Fibroblast of lung (primary cell): Measurements from ENCODE around the gene NADK. TPM values are rescaled to one million over a fixed set of nuclear protein-coding genes. Genes with fewer than 3 reads are reported as not detected.

Experiments used
- DNase-seq, 2 donors: peaks; one replicate each; pipeline versions ENCODE4 v3.0.0 to v3.0.0-alpha.2; 2010; ENCODE audit warnings: low read depth in 2 of 2
- H2AFZ ChIP-seq: 2 replicates; pipeline ENCODE4 v1.5.1; 2012; ENCODE audit warnings: low read length, control low read depth, inconsistent platforms
- H3K27ac ChIP-seq: 2 replicates; pipeline ENCODE4 v1.5.1; 2011; ENCODE audit warnings: low read length, control low read depth; ENCODE audit not compliant: insufficient read depth
- H3K27me3 ChIP-seq: 2 replicates; pipeline ENCODE4 v1.5.1; 2011; ENCODE audit warnings: mild to moderate bottlenecking, low read length; ENCODE audit not compliant: control insufficient read depth, insufficient read depth
- H3K36me3 ChIP-seq: 2 replicates; pipeline ENCODE4 v1.5.1; 2011; ENCODE audit warnings: low read length; ENCODE audit not compliant: control insufficient read depth, insufficient read depth
- H3K4me1 ChIP-seq: 2 replicates; pipeline ENCODE4 v1.5.1; 2011; ENCODE audit warnings: low read length; ENCODE audit not compliant: control insufficient read depth, insufficient read depth; ENCODE audit errors: extremely low read depth
- H3K4me2 ChIP-seq: 2 replicates; pipeline ENCODE4 v1.5.1; 2011; ENCODE audit warnings: low read length, control low read depth; ENCODE audit not compliant: insufficient read depth; ENCODE audit errors: extremely low read depth
- H3K4me3 ChIP-seq, 4 experiments: fragments of 200-600 bp in 1 of 4; sonication (generic) in 1 of 4; replicated peaks in 1 of 4; 2 replicates each; pipeline ENCODE4 v1.5.1; 2011 to 2016; ENCODE audit warnings: low read length in 4 of 4, low read depth in 3 of 4, mild to moderate bottlenecking in 3 of 4, control low read depth in 2 of 4, inconsistent platforms in 1 of 4, mixed read lengths in 1 of 4; ENCODE audit not compliant: insufficient read depth in 1 of 4; ENCODE audit errors: control extremely low read depth in 1 of 4
- H3K79me2 ChIP-seq: 2 replicates; pipeline ENCODE4 v1.5.1; 2012; ENCODE audit warnings: mild to moderate bottlenecking, low read length, inconsistent platforms; ENCODE audit not compliant: control insufficient read depth, insufficient read depth
- H3K9ac ChIP-seq: 2 replicates; pipeline ENCODE4 v1.5.1; 2011; ENCODE audit warnings: mild to moderate bottlenecking, low read length, control low read depth; ENCODE audit not compliant: insufficient read depth
- H3K9me3 ChIP-seq: 2 replicates; pipeline ENCODE4 v1.5.1; 2012; ENCODE audit warnings: low read depth, low read length; ENCODE audit not compliant: control insufficient read depth, insufficient read depth
- H4K20me1 ChIP-seq: 2 replicates; pipeline ENCODE4 v1.5.1; 2011; ENCODE audit warnings: low read length; ENCODE audit not compliant: control insufficient read depth, insufficient read depth; ENCODE audit errors: extremely low read depth
- CTCF ChIP-seq, 2 donors: IDR thresholded peaks in 1 of 2; conservative IDR thresholded peaks in 1 of 2; 1 replicate in 1 of 2; 2 replicates in 1 of 2; pipeline ENCODE4 v1.5.1; 2011 to 2012; ENCODE audit warnings: low read length in 2 of 2, control low read depth in 1 of 2, inconsistent platforms in 1 of 2, low read depth in 1 of 2, mild to moderate bottlenecking in 1 of 2
- EZH2 ChIP-seq: IDR thresholded peaks from 2 replicates; pipeline ENCODE4 v1.5.1; 2012; ENCODE audit warnings: low read length, control low read depth, mild to moderate bottlenecking; ENCODE audit errors: missing control alignments
- polyA plus RNA-seq, 2 donors: library from polyadenylated mRNA; depleted of rRNA in 1 of 2; stranded (reverse) in 1 of 2; unstranded in 1 of 2; fragments of >200 nt; gene quantifications; 2 replicates each; pipeline ENCODE4 v1.2.1, GENCODE V29; 2011 to 2012; ENCODE audit warnings: missing spikeins in 1 of 2
- total RNA-seq: library from RNA; depleted of rRNA; stranded (reverse); fragments of >200 nt; gene quantifications from 2 replicates; pipeline ENCODE4 v1.2.1, GENCODE V29; 2014

Gene NADK
- total and polyA plus RNA-seq, 2 donors (not counting 1 experiment from before 2014, with no cell fraction given) = 32.7 to 35.0 TPM

GRCh38 chr1:1826356-1827088 is 48.3 kb upstream of the NADK start:
- H3K27me3 ChIP-seq = no peaks in the 10 kb centered on the region
- H2AFZ ChIP-seq = no peak overlapping the region
- H3K36me3 ChIP-seq = peaks cover 8% of the 10 kb centered on the region
- DNase-seq = peak in 1 of 2 donors; percentile 39
- H4K20me1 ChIP-seq = no peaks in the 10 kb centered on the region
- peaks cover 75% of the 10 kb centered on the region for H3K79me2 ChIP-seq
- no peaks in the 10 kb centered on the region for H3K9me3 ChIP-seq
- H3K9ac ChIP-seq = no peak overlapping the region
- peak overlapping the region; percentile 0 for H3K27ac ChIP-seq
- H3K4me3 ChIP-seq = no peak overlapping the region
- H3K4me2 ChIP-seq = no peak overlapping the region
- TF ChIP-seq CTCF (conservative IDR thresholded peaks at IDR 0.05 in 1 of 2, IDR thresholded peaks at IDR 0.05 in 1 of 2; ENCODE audit: low read depth in 1 of 2, low read length in 2 of 2) (no peak), EZH2 (no peak)
- peaks cover 9% of the 10 kb centered on the region for H3K4me1 ChIP-seq

- Histone ChIP-seq H3K4me3 (no peak overlapping the region), H3K4me1 (peaks cover 9% of the 10 kb centered on the region), H3K9ac (no peak overlapping the region), H3K27ac (no peak overlapping the region), H3K4me2 (no peak overlapping the region), H3K9me3 (no peaks in the 10 kb centered on the region), H3K27me3 (no peaks in the 10 kb centered on the region), H3K36me3 (peaks cover 11% of the 10 kb centered on the region), H4K20me1 (no peaks in the 10 kb centered on the region), H2AFZ (no peak overlapping the region), H3K79me2 (peaks cover 71% of the 10 kb centered on the region)
- TF ChIP-seq EZH2 (no peak), CTCF (conservative IDR thresholded peaks at IDR 0.05 in 1 of 2, IDR thresholded peaks at IDR 0.05 in 1 of 2; ENCODE audit: low read depth in 1 of 2, low read length in 2 of 2) (no peak)
- no peak for DNase-seq
Observed at GRCh38 chr1:1825217-1825616, 46.9 kb upstream of the NADK start.

GRCh38 chr1:1819762-1820161 is 41.5 kb upstream of the NADK start:
- H3K4me3 ChIP-seq = no peak overlapping the region
- no peaks in the 10 kb centered on the region for H3K9me3 ChIP-seq
- no peak overlapping the region for H3K27ac ChIP-seq
- no peaks in the 10 kb centered on the region for H3K4me1 ChIP-seq
- H3K79me2 ChIP-seq = peaks cover 49% of the 10 kb centered on the region
- H4K20me1 ChIP-seq = no peaks in the 10 kb centered on the region
- DNase-seq = no peak
- TF ChIP-seq CTCF (conservative IDR thresholded peaks at IDR 0.05 in 1 of 2, IDR thresholded peaks at IDR 0.05 in 1 of 2; ENCODE audit: low read depth in 1 of 2, low read length in 2 of 2) (no peak), EZH2 (no peak)
- H3K36me3 ChIP-seq = peaks cover 18% of the 10 kb centered on the region
- H3K27me3 ChIP-seq = no peaks in the 10 kb centered on the region
- no peak overlapping the region for H2AFZ ChIP-seq
- no peak overlapping the region for H3K9ac ChIP-seq
- no peak overlapping the region for H3K4me2 ChIP-seq
